Measurements from ENCODE around the gene TIGD3. TPM values are rescaled to one million over a fixed set of nuclear protein-coding genes. Genes with fewer than 3 reads are reported as not detected.

TIGD3 gene
- total RNA-seq, 4 donors from 2014 or later = 0.48 to 3.0 (median 0.75) TPM; not detected in 1

DNA sequence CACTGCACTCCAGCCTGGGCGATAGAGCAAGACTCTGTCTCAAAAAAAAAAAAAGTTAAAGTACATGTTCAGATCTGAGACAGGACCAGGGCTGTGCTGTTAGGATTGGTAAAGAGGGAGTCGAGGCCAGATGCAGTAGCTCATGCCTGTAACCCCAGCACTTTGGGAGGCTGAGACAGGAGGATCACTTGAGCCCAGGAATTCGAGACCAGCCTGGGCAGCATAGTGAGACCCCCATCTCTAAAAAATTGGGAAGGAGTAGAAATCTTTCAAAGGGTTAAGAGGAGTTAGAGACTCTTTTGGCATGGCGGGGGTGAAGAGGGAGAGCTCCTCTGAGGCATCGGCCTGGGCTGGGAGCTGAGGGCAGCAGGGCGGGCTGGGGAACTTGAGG is 16.1 kb downstream of the TIGD3 start:
- peak overlapping the region in 1 of 4 donors; percentile 43 for H3K27ac ChIP-seq
- no peak overlapping the region for H3K4me3 ChIP-seq
- H3K4me1 ChIP-seq = peaks cover 0 to 21% (median 12%) of the 10 kb centered on the region in 4 donors
- no peaks in the 10 kb centered on the region for H3K36me3 ChIP-seq
- TF ChIP-seq, protein P1, sequence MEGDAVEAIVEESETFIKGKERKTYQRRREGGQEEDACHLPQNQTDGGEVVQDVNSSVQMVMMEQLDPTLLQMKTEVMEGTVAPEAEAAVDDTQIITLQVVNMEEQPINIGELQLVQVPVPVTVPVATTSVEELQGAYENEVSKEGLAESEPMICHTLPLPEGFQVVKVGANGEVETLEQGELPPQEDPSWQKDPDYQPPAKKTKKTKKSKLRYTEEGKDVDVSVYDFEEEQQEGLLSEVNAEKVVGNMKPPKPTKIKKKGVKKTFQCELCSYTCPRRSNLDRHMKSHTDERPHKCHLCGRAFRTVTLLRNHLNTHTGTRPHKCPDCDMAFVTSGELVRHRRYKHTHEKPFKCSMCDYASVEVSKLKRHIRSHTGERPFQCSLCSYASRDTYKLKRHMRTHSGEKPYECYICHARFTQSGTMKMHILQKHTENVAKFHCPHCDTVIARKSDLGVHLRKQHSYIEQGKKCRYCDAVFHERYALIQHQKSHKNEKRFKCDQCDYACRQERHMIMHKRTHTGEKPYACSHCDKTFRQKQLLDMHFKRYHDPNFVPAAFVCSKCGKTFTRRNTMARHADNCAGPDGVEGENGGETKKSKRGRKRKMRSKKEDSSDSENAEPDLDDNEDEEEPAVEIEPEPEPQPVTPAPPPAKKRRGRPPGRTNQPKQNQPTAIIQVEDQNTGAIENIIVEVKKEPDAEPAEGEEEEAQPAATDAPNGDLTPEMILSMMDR (IDR thresholded peaks at IDR 0.05) = no peak
- TF ChIP-seq POLR2AphosphoS5 (IDR thresholded peaks at IDR 0.05) (no peak), POLR2A (IDR thresholded peaks at IDR 0.05) (no peak), EP300 (IDR thresholded peaks at IDR 0.05; ENCODE audit: low read depth) (no peak)
- H3K27me3 ChIP-seq = no peaks in the 10 kb centered on the region
- in situ Hi-C loops (cut with MboI; ENCODE audit: low pct_ligation_motif_present in 1 of 4, low pct_unique_long_range_greater_than_20kb in 1 of 4, low sequenced_read_pairs in 3 of 4) (loop anchor here in 1 of 4 donors (5.0 kb wide), 1 partner anchor 142 kb away; no protein-coding TSS in a partner anchor), intact Hi-C loops (cut with DNase I; ENCODE audit: low total_unique reads) (no loop called here)
- no peak for DNase-seq
- no peaks in the 10 kb centered on the region for H3K9me3 ChIP-seq
- whole genome bisulfite sequencing, 2 donors (ENCODE audit: low coverage in 1 of 2) = 83 to 84% methylated on average over 2 to 6 of the region's 6 CpGs

DNA sequence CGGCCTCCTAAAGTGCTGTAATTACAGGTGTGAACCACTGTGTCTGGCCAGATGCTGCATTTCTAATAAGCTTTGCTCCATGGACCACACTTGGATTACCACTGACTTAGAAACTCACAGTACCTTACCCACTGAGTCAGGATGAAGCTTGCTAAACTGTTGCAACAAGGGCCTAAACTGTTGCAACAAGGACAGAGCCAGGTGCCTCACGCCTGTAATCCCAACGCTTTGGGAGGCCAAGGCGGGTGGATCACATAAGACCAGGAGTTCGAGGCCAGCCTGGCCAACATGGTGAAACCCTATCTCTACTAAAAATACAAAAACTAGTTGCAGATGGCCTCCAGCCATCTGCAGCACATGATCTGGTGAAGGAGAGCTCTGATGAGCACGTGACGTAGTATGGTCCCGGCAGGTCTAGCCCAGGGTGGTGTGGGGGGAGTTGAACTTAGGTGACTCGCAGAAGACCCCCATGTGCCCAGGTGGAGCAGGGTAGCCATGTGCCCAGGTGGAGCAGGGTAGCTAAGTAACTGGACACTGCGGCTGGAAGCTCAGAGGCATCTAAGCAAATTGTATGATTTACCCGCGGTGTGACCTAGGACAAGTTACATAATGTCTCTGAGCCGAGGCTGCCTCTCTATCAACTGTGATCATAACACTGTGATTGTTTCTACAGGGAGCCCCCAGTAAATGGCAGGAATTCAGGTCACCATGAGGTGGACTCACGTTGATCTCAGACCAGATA is 19.5 kb downstream of the TIGD3 start:
- no peak for DNase-seq
- Histone ChIP-seq H3K4me3 (no peak overlapping the region), H3K9me3 (no peaks in the 10 kb centered on the region), H3K36me3 (no peaks in the 10 kb centered on the region), H3K27ac (no peak overlapping the region), H3K4me1 (peaks cover 0 to 4% (median 0%) of the 10 kb centered on the region in 4 donors), H3K27me3 (no peaks in the 10 kb centered on the region)
- intact Hi-C loops (cut with DNase I; ENCODE audit: low total_unique reads) (no loop called here), in situ Hi-C loops (cut with MboI; ENCODE audit: low pct_ligation_motif_present in 1 of 4, low pct_unique_long_range_greater_than_20kb in 1 of 4, low sequenced_read_pairs in 3 of 4) (loop anchor here in 1 of 4 donors (5.0 kb wide), 1 partner anchor 138 kb away; no protein-coding TSS in a partner anchor)
- 90 to 100% methylated on average over 1 to 14 of the region's 14 CpGs for WGBS, 2 donors (ENCODE audit: low coverage in 1 of 2)
- TF ChIP-seq POLR2A (IDR thresholded peaks at IDR 0.05) (no peak), POLR2AphosphoS5 (IDR thresholded peaks at IDR 0.05) (no peak), EP300 (IDR thresholded peaks at IDR 0.05; ENCODE audit: low read depth) (no peak)
- TF ChIP-seq, protein P1 (IDR thresholded peaks at IDR 0.05) = no peak

DNA sequence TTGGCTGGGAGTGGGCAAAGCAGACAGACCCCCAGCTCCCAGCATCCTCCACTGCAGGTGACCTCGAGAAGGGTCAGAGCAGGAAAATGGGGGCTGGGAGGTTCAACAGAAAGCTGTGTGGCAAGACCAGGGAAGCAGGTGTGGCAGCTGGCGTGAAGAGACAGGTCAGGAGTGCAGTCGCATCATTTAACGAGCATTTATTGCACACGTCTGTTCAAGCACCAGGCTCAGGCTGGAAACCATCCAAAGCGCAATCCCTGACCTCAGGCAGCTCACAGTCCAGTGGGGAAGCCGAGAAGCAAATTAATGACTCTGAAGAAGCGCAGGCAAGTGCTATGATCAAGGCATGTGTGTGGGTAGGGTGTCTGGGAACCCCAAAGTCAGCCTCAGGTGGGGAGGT is 20.5 kb downstream of the TIGD3 start:
- Histone ChIP-seq H3K27ac (peak overlapping the region in 1 of 4 donors; percentile 30), H3K36me3 (no peaks in the 10 kb centered on the region), H3K4me1 (peaks cover 0 to 4% (median 0%) of the 10 kb centered on the region in 4 donors), H3K27me3 (no peaks in the 10 kb centered on the region), H3K4me3 (no peak overlapping the region), H3K9me3 (no peaks in the 10 kb centered on the region)
- 49 to 69% methylated on average over 3 to 8 of the region's 8 CpGs for whole genome bisulfite sequencing, 2 donors (ENCODE audit: low coverage in 1 of 2)
- intact Hi-C loops (cut with DNase I; ENCODE audit: low total_unique reads) = no loop called here
- in situ Hi-C loops (cut with MboI; ENCODE audit: low pct_ligation_motif_present in 1 of 4, low pct_unique_long_range_greater_than_20kb in 1 of 4, low sequenced_read_pairs in 3 of 4) = no loop called here
- peak in 1 of 3 donors; percentile 9 for TF ChIP-seq POLR2AphosphoS5 (IDR thresholded peaks at IDR 0.05)
- TF ChIP-seq, protein P1 (IDR thresholded peaks at IDR 0.05) = no peak
- DNase-seq = peak; percentile 56

DNA sequence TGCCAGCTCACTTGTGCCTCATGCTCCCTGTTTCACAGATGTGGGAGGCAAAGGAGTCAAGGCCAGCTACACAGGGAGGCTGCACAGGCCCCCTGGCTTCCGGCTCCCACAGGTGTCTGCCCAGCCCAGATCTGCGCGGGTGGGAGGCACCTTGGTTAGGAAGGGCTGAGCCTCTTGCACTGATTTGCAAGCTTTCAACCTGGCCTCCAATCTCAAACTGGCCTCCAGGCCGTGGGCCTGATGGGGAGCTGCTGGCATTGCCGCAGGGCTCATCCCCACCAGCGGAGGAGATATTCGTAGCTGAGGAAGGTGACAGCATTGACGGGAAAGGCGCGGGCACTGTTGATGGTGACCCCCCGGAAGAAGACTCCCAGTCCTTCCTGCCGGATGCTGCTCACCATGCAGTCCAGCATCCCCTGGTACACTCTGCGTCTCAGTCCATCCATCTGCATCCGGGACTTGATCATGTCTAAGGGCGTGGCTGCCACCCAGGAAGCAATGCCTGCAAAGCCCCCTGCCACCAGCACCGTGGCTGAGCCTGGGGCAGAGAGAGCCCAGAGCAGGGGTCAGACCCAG is 21.7 kb downstream of the TIGD3 start:
- WGBS, 2 donors (ENCODE audit: low coverage in 1 of 2) = 89% methylated on average over 16 of the region's 16 CpGs; no CpG with 5 or more reads in 1 of the 2 donors
- TF ChIP-seq POLR2AphosphoS5 (IDR thresholded peaks at IDR 0.05) (no peak), EP300 (IDR thresholded peaks at IDR 0.05; ENCODE audit: low read depth) (no peak), POLR2A (IDR thresholded peaks at IDR 0.05) (no peak)
- TF ChIP-seq, protein P1 (IDR thresholded peaks at IDR 0.05) = no peak
- intact Hi-C loops (cut with DNase I; ENCODE audit: low total_unique reads) (no loop called here), in situ Hi-C loops (cut with MboI; ENCODE audit: low pct_ligation_motif_present in 1 of 4, low pct_unique_long_range_greater_than_20kb in 1 of 4, low sequenced_read_pairs in 3 of 4) (no loop called here)
- H3K9me3 ChIP-seq = no peaks in the 10 kb centered on the region
- H3K27ac ChIP-seq = no peak overlapping the region
- peaks cover 8 to 9% (median 9%) of the 10 kb centered on the region in 4 donors for H3K4me1 ChIP-seq
- H3K4me3 ChIP-seq = no peak overlapping the region
- DNase-seq = no peak
- H3K27me3 ChIP-seq = no peaks in the 10 kb centered on the region
- no peaks in the 10 kb centered on the region for H3K36me3 ChIP-seq
